Stimulated activated CD4-positive, alpha-beta T cell treated with anti-CD3 and anti-CD28 coated beads, Interleukin-15, amount 100 ng/mL, for 1 hour (primary cell): ENCODE measurements around the gene ALCAM.

ENCODE experiments used
- DNase-seq, 2 donors: peaks; one replicate each; pipeline ENCODE4 v3.0.0-alpha.2; 2020; ENCODE audit warnings: low read depth in 1 of 2, low spot score in 1 of 2

The ALCAM gene

GRCh38 chr3:105424412-105425152 lies 57.9 kb downstream of the ALCAM start:
- DNase-seq, result no peak

GRCh38 chr3:105425153-105425502 lies 58.4 kb downstream of the ALCAM start:
- no peak for DNase-seq

GRCh38 chr3:105427332-105427731 lies 60.6 kb downstream of the ALCAM start:
- no peak for DNase-seq

GRCh38 chr3:105429034-105429762 lies 62.5 kb downstream of the ALCAM start:
- DNase-seq, result no peak

- no peak for DNase-seq
These were observed 63.7 kb downstream of the ALCAM start for GRCh38 chr3:105430455-105430854.

- DNase-seq, result no peak
These were observed 64.5 kb downstream of the ALCAM start for GRCh38 chr3:105431200-105431599.

- DNase-seq, result no peak
These were observed 68.6 kb downstream of the ALCAM start for GRCh38 chr3:105435277-105435676.

- no peak for DNase-seq
These were observed 70.0 kb downstream of the ALCAM start for GRCh38 chr3:105436687-105437086.

- DNase-seq, result no peak
These were observed 73.4 kb downstream of the ALCAM start for GRCh38 chr3:105440113-105440512.

- no peak for DNase-seq
These were observed 78.0 kb downstream of the ALCAM start for GRCh38 chr3:105444725-105445124.

GRCh38 chr3:105448338-105448982 lies 81.8 kb downstream of the ALCAM start:
- DNase-seq, result no peak

GRCh38 chr3:105449414-105449813 lies 82.7 kb downstream of the ALCAM start:
- DNase-seq, result no peak

- no peak for DNase-seq
These were observed 89.3 kb downstream of the ALCAM start for GRCh38 chr3:105456017-105456416.

GRCh38 chr3:105458518-105459215 lies 92.0 kb downstream of the ALCAM start:
- no peak for DNase-seq

GRCh38 chr3:105459566-105460290 lies 93.0 kb downstream of the ALCAM start:
- DNase-seq, result no peak

GRCh38 chr3:105463620-105464019 lies 96.9 kb downstream of the ALCAM start:
- DNase-seq, result no peak

- no peak for DNase-seq
These were observed 98.6 kb downstream of the ALCAM start for GRCh38 chr3:105465251-105465853.

- no peak for DNase-seq
These were observed 99.4 kb downstream of the ALCAM start for GRCh38 chr3:105466072-105466471.

GRCh38 chr3:105466495-105467404 lies 100.0 kb downstream of the ALCAM start:
- no peak for DNase-seq

- DNase-seq, result no peak
These were observed 104.1 kb downstream of the ALCAM start for GRCh38 chr3:105470851-105471250.
